ENCODE results near the gene CT45A7.
"Not testable (repeated sequence)": the region's sequence is repeated elsewhere in the genome, so short reads cannot be mapped to it uniquely, and the experiment has no call there.

The CT45A7 gene, protein sequence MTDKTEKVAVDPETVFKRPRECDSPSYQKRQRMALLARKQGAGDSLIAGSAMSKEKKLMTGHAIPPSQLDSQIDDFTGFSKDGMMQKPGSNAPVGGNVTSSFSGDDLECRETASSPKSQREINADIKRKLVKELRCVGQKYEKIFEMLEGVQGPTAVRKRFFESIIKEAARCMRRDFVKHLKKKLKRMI

GRCh38 chrX:135837180-135837579 is at the start of gene CT45A7:
Gene CT45A7, minus strand, starts transcription at chrX:135837280. Its CDS starts 3,747 bp downstream, at chrX:135833533.
- not testable (repeated sequence) for DNase-seq

DNA sequence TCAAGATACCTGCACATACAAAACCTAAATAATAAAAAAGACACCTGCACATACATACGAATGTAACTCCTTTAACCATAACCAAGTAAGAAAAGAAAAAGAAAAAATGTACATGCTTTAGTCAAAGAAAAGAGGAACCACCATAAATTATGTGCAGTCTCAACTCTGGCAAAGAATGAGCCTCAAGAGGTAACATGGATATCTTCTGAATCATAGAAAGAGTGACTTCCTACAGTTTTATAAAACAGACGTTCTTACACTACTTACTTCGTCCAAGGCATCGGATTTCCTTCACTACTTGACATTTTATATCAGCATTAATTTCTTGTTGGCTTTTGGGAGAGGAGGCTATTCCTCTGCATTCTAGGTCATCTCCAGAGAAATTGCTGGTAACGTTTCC is 45.7 kb upstream of the CT45A7 start:
- DNase-seq = not testable (repeated sequence)

- not testable (repeated sequence) for DNase-seq
Observed at GRCh38 chrX:135871712-135872111, 34.6 kb upstream of the CT45A7 start, which contains the start of gene CT45A9. Gene CT45A9, minus strand, starts transcription at chrX:135871812. Its CDS starts 3,751 bp downstream, at chrX:135868061.

DNA sequence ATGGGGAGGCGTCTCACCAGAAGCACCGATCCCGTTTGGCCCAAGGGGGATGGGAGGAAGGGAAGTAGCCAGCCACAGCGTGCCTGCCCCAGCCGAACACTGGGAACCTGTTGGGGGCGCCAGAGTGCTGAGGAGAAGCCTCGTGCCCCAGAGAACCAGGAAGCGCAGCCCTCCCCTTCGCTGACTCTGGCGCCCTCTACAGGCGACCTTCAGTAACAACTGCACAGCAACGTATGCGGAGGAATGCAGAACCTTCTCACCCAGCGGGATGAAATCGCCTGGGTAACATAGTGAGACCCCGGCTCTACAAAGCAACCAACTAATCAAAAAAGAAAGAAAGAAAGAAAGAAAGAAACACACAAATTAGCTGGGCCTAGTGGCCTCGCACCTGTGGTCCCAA is 17.4 kb upstream of the CT45A7 start, which contains the start of gene CT45A8:
TSS of gene CT45A8 (minus strand) at position 101 of the 400 bp plus-strand sequence. CDS start 3,755 bp downstream, outside the sequence.
- DNase-seq = not testable (repeated sequence)

- not testable (repeated sequence) for DNase-seq
Observed at GRCh38 chrX:135819912-135820311, 17.2 kb downstream of the CT45A7 start, which contains the start of gene CT45A2. Gene CT45A2, minus strand, starts transcription at chrX:135820012. Its CDS starts 3,747 bp downstream, at chrX:135816265.

- DNase-seq = not testable (repeated sequence)
Observed at GRCh38 chrX:135802687-135803086, 34.4 kb downstream of the CT45A7 start, which contains the start of gene CT45A6. Gene CT45A6, minus strand, starts transcription at chrX:135802787. Its CDS starts 3,794 bp downstream, at chrX:135798993.

- not testable (repeated sequence) for DNase-seq
Observed at GRCh38 chrX:135785403-135785802, 51.7 kb downstream of the CT45A7 start, which contains the start of gene CT45A5. Gene CT45A5, minus strand, starts transcription at chrX:135785503. Its CDS starts 3,774 bp downstream, at chrX:135781729.
